Hematopoietic multipotent progenitor cell treated with erythropoietin and hydrocortisone succinate and interleukin-3 and kit ligand, for 6 days (in vitro differentiated cells): ENCODE results near the gene EPAS1.

Source experiments
- DNase-seq: peaks from one replicate; pipeline ENCODE4 v3.0.0-alpha.2; 2015

Gene EPAS1

DNA sequence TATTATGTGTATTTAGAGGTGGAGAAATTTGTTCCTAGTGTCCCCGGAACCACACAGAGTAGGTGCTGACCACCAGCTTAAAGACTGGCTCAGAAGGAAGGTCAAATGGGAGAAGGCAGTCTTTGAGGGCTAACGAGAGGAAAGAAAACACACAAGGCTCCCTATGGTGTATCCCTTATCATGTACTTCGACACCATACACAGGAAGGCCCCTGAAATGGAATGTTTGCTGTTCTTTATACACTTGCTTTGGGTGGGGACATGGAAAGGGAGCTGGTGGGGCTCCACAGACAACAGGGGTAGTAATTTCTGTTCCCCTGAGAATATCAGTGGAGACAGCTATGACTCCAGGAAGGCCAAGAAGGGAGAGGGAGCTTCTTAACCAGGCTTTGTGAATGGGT, 6.0 kb downstream of the EPAS1 start:
- no peak for DNase-seq

DNA sequence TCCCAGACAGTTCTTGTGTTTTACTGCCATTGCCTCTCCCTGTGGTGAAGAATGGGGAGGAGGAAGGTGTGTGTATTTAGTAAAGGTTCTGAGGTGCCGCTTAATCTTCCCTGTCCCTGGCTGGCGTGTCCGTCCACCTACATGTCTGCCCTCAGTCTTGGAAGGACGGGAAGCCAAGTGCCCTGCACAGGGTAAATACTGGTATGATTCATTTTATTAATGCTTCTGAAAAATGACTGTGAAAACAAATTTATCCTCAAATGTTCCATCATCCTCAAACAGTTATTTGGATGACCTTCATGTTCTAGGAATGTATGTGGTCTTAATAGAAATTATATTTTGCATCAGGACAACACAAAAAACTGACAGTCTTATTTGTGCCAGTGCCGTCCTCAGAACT, 6.6 kb downstream of the EPAS1 start:
- DNase-seq, result no peak

DNA sequence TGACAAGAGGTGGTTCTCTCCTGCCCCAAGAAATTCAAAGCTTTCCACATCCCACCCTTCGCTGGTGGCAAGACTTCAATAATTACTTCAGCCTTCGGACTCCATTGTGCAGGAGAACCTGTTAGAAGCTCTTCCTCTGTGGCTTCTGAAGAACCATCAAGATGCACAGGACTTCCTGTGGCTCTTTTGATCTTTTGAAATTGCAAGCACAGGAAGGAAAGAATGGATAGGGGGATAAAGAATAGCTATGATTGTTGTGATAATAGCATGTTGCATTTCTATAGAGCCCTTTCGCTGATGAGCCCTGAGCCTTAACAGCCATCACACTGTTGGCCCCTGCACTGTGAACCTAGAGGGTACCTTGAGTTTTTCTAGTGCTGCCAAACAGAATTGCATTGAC, 7.4 kb downstream of the EPAS1 start:
- DNase-seq, result peak; percentile 41

DNA sequence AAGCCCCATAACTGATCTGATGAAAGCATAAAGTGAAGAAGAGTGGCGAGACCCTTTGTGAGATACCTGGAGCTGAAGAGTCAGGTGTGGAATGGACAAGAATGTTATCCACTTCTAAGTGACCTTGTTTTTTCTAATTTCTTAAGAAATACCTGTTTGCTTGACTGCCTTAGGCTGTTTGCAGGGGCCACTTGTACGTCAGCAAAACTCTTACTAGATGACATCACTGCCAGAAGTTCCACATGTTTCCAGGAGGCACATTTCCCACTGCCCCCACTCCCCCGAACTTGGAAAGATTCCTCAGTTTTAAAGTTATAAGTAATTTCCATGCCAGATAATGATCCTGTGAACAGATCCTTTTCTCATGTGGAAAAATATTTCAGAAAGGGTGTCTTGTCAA, 8.0 kb downstream of the EPAS1 start:
- no peak for DNase-seq

DNA sequence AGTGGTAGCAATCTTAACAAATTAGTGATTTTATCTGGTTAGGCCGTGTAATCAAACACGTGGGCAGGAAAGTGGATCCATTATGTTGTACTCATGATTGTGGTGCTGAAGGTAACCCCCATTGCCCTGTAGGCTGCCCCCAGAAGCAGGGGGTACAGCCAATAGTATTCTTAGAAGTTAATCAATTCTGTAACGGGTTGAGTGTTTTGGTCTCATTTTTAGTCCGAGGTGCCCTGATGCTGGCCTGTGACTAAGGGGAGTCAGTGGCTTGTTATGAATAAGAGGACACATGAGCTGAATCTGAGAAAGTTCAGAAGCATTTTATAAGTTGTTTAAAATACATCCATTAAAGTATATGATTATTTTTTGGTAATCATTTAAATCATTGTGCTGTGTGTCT, 8.6 kb downstream of the EPAS1 start:
- no peak for DNase-seq

DNA sequence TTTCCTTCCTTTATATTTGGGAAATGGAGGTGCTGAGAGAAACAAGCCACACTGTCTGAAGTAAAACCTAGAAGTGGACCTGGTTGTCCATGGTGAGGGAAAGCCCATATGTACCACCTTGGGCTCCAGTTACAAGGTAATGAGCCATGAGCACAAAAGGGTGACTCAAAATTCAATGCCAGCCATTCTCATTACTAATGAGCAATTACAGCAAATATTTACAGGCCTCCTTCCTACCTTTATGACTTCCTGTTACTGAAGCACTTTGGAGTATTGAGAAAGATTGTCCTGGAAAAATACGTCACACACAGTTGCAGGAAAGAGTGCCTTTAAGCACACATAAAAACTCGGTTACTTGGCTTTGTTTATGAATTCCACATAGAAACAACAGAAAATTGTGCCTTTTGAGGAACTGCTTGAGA, 9.1 kb downstream of the EPAS1 start:
- DNase-seq, result no peak

DNA sequence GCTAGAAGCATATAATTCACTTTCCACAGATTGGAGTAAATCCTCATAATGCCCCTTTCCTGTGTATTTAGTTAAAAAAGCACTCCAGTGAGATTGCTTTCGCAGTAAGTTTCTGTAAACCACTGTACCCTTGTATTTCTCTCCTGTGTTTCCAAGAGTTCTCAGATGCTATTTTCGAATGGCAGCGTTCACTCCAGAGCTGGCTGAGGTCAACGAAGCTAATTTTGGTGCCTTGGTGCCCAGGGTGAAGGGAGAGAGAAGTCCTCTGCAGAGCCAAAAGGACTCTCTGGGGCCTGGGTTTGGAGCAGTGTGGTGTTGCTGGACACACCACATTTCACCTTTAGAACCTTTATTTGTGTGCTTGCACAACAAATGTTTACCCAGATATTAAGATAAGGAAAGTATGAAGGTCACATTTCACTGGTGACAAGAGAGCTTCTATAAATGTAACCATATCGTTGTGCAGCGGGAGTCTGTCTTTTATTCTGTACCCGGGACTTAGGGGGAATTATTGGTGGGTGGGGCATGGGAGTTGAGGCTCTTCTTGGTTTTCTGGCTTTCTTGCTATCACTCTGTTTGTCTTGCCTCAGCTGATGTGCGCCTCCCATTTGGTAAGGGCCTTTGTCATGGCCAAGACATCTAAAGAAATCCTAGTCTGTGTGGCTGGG, 9.9 kb downstream of the EPAS1 start:
- no peak for DNase-seq

DNA sequence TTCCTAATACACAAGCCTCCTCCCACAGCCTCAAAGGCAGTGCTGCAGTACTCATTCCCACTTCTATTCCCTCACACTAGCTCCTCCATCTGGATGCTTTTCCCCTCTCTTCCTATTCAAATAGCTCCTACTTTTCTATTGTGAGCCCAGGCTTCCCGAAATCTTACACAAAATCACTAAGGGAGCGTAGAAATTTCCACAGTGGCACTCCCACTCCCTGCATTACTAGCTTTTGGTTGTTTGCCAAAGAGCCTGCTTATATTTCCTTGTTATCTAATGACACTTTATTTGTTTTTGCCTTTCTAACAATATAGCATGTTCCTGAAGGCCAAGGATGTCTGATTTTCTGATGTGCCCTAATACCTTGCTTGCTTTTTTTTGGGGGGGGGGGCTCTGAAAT, 10.9 kb downstream of the EPAS1 start:
- no peak for DNase-seq

DNA sequence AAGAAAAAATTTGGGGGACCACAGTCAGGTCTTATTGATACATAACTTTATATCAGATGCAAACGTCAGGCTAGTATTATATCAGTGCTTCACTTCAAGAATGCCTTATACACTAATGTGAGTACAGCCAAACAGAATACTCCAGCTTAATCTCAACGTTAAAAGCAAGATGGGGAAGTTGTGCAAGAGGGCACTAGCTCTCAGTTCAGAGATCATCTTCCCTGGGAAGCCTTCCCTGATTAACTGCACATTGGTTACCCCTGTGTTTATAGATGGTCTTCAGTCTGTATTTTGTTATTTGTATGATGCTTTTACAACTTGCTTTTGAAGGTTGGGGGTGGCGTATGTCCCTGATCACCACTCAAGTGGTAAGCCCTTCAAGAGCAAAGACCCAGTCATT, 11.4 kb downstream of the EPAS1 start:
- peak; percentile 34 for DNase-seq

DNA sequence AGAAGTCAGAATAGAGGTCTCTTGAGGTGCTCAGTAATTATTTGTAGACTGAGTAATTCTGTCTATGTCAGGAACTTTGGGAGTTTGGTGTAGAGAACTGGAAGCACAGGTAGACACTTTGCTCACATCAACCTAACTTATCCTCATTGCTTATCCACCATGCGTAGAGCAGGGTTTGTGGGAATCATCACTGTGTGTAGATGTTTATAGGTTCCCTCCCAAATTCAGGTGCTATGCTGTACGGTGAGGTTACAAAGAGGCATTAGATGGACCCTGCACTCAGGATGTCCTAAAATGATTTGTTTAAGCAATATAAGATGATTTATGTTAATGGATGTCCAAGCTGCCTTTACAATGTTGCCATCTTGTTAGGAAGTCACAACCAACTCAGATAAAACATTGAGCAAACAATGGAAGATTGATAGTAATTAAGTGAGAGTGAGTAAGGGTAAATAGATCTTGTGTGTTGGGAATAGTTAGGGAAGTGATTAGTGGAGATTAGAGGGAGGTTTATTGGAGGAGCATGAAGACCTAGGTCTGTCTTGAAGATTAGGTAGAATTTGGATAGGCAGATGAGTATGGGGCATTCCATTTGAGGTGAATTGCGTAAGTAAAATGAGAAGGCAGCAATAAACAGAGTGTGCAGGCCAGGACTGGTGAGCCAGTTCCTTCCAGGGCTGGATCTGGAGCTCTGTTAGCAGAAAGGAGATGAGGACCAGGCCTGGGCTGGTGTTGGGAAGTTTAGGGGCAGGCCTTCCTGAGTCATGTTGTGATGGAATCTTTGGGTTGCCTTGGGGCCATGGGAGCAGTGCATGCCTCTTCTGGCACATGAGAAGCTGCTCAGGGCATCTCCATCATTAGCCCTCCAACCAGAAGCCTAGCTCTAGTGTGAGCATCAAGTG, 12.1 kb downstream of the EPAS1 start:
- no peak for DNase-seq

DNA sequence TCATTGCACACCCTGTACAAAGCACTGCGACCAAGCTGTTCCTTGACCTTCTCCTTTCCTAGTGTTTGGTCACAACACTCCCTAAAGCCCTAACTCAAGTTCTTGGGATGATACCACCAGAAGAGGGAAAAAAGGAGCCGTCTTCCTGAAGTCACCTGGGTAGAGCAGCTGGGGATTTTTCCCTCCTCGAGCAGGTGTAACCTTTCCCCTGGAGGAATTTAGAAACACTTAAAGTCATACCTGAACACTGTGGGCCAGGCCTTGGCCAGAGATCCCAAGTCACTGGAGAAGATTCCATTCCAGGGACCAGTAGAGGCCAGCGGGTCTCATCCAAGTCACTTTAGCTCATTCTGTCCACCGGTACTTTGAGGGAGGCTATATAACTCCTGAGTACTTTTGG, 13.2 kb downstream of the EPAS1 start:
- no peak for DNase-seq

DNA sequence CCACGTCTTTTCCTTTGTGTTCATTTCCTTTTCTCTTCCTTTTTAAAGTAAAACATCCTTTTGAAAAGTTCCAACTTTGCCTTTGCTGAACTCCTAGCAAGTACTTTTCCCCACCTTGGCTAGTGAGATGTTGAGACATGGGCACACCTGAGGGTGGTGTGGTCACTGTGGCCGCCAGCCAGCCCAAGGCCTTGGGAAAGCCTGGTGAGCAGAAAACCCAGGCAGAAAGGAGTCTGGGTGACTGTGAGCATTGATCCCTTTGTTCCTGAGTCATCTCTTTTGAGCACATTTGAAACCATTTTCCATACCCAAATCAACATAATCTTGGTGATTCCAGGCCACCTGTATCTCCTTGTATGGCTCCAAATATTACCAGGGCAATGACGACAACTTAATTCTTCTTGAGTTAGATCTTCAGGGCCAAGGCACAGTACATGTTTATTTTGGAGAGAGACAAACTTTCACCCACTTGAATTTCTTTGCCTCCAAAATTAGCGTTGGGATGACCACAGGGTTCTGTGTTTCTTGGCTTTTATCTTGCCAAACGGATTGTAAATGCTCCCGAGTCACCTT, 14.5 kb downstream of the EPAS1 start:
- DNase-seq, result no peak

DNA sequence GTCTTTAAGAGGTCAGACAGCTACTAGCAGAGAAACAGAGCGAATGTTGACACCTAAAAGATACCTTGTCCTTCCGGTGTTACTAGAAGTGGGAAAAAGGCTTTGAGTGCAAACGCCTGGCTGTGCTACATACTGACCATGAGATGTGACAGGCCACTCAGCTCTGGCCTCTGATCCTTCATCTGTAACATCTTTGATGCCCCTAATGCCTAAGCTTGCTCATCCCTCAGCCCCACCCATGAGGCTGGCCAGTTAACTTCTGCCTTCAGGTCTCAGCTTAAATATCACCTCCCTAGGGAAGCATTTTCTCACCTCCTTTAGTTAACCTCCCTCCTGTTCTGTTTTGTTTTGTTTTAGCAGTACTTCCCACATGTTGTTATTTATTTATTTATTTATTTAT, 15.9 kb downstream of the EPAS1 start:
- no peak for DNase-seq

DNA sequence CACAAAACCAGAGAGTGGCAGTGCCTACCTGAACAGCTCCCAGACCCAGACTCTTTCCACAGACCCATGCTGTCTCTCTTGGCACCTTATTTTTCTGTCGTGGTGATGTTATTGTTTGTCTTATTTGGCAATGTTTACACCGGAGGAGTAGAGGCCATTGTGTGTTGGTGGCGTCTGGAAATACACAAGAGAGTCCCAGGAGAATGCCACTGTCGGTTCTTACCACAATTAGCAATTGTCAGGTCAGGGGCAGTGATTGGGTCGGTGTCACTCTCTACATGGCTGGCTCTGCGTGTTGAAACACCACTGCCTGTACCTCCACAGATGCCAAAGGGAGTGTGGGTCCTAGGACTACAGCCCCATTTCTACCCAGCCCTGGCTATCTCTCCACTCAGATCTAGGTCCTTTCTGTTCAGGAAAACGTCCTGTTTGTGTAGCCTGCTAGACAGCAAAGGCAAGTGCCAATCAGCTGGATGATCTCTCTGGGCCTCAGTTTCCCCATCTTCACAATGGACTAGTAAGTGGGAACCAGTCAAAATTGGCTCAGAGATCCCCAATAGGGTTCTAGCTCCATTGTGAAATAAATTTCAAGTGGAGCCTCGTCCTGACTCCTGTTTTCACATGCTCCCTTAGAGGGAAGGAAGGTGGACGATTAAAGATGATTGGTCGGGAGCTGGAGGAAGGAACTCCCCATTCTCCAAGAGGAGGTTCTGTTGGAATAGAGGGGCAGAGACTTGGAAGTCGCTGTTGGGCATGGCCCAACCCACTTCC, 17.0 kb downstream of the EPAS1 start:
- no peak for DNase-seq

DNA sequence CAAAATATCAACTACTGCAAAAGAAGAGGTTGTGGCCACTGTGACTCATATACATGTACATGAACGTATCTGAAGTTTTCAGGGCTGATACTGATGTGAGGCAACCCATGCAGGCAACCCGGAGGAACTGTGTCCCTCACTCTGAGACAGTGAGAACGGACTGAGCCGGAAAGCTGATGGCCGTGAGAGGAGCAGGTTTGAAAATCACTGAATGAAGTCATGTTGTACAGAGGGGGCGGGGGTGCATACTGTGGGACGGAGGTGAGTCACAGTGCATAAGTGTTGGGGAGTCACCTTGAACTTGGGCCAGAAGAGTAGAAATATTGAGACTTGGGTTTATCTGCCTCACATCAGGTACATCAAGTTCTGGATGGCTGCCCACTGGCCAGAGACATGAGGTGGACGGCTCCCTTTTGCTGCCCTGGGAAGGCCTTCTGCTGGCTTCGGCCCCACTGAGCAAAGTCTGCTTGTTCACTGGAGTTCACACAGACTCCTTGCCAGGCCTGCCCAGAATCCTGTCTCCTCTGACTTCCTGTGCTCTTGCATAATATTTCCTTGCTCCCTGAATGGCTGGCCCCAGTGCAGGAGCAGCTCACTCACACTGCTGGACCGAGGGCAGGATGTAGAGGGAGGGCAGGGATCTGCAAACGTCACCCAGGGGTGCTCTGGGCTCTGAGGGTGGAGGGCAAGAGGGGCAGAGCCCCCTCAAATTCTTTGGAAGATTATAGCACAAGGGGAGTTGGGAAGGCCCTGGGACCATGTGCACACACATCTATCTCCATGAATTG, 18.1 kb downstream of the EPAS1 start:
- DNase-seq, result peak; percentile 70

DNA sequence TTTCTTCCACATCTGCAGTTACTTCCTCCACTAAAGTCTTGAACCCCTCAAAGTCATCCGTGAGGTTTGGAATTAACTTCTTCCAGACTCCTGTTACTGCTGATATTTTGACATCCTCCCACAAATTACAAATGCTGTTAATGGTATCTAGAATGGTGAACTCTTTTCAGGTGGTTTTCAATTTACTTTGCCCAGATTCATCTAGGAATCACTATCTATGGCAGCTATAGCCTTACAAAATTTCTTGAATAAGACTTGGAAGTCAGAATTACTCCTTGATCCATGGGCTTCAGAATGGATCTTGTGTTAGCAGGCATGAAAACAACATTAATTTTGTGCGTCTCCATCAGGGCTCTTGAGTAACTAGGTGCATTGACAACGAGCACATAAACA, 19.9 kb downstream of the EPAS1 start:
- no peak for DNase-seq

DNA sequence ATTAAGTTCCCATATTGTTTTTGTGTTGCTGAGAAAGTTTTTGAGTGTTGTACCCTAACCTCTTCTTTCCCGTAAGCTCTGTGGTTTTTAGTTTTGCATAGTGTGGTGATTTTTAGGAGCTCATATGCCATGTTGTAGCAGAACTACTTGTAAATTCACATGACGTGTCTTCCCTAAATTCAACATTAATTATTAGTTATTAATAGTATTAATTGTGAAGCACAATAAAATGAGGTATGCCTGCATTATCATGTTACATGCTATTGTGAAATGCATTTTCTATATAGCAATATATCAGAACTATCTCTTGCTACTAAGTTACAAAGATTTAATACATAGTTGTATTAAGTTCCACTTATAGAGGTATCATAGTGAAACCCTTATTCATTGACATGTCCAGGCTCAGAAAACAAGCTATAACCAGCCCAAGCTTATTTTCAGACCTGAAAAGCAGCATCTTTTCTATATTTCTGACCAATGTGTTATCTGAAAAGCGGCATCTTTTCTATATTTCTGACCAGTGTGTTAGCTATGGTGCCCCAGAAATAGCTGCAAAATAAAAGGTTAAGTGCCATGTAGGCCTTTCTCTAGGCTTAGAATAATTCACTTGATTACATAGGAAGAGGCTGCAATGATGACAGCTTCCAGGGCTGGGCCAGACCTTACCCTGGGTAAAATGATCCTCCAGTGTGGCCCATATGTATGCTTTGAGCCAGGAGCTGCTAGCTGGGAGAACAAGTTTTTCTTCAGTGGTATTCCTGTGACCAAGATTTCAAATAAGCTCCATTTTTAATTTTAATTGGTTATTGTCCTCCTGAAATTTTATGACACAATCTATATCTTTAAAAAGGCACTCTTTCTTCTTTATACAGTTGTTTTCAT, 21.6 kb downstream of the EPAS1 start:
- no peak for DNase-seq

DNA sequence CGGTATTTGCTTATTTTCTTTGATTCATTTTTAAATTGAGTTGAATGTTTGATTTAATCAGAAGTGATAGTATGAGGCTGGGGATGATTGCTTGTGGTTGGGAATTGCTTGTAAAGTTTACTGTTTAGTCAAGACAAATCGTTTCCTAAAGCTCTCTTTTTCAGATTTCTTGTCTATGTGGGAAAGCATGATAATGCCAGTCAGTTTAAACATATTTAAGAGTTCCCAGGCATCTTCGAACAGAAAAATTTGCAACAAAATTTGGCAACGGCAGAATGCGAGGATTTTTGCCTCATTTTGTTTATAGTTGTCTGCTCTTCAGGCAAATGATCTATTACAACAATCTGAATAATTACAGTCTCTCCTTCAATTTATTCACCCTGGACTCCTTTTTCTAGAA, 22.5 kb downstream of the EPAS1 start:
- DNase-seq, result no peak

DNA sequence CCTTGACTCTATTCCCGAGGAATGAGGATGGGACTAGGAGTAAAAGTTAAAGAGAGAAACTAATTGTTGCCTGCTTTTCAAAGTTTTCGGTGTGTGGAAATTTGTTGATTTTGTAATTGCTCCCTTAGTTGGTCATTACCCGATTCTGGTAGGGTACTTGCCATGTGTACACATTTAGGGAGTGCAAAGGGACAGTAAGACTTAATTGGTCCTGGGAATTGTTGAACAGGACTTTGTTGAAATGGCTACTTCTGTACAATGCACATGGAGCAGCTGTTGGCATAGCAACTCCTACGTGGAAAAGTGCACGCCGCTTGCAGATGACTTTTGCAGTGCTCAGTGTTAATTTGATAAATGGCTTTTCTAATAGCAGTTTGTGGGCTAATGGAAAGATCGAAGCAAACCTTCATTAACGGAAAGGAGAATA, 22.9 kb downstream of the EPAS1 start:
- DNase-seq, result no peak

DNA sequence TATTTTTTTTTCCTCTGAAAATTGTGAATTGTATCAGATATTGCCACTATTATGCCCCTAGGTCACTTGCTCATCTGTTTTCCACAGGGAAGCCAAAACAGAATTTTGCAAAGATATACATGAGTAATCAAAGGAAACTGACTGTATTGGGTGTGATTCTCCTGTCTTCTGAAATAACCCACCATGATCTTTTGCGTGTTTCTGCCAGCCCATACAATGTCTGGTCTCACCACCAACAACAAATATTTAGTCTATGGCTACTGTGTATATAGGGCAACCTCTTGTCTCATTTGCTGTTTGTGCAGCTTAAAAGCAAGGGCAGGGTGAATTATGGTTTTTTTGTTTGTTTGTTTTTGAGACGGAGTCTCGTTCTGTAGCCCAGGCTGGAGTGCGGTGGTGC, 26.5 kb downstream of the EPAS1 start:
- no peak for DNase-seq

DNA sequence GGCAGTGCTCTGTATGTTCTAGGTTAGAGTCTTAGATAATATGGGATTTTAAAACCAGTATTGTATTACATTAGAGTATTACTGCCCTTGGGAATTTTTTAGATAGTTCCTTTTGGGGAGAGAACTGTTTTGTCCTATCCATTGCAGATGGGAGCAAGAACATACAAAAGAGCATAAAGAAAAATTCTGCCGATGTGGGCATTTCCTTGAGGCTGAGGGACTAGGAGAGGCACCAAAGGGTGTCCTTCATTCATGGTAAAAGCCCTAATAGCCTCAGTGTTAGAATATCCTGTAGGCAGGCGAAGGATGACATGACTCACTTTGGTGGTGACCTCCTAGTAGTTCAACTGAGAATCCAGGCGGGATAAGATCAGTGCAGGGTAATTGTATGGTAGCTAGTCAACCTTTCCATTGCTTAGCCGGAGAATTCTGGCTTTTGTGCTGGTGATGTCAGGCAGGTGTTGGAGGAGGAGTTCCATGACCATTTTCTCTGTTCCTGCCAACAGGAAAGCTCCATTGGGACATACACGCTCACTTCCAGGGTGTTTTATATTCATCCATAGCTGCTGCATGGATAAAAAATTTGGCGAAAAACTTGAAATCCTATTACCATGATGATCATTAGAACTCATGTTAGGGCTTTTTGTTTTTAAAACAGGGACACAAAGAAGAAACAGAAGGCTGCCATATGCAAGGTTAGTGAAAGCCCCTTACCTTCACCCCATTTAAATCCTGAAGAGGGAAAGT, 28.1 kb downstream of the EPAS1 start:
- no peak for DNase-seq
